Embryonic facial prominence (tissue), 1 donor: ENCODE measurements around the gene C12orf76.
"Not testable (repeated sequence)": the region's sequence is repeated elsewhere in the genome, so short reads cannot be mapped to it uniquely, and the experiment has no call there.

Experiments
- DNase-seq: peaks from one replicate; pipeline ENCODE4 v3.0.0-alpha.2; 2016; ENCODE audit errors: extremely low spot score

The C12orf76 gene

DNA sequence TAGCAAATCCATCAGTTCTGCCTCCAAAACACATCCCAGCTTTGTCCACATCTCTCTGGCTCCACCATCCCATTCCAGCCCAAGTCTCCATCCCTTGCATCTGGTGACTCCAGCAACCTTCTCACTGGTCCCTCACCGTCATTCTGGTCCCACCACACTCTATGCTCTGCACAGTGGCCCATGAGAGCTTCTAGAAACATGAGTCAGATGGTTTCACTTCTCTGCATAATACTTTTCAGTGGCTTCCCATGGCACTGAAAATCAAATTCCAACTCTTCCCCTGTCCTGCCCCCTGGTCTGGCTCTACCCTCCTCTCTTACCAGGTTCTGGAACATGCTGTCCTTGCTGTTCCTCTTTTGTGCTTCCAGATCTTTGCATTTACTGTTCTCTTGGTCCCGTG is 17.2 kb upstream of the C12orf76 start:
- no peak for DNase-seq

DNA sequence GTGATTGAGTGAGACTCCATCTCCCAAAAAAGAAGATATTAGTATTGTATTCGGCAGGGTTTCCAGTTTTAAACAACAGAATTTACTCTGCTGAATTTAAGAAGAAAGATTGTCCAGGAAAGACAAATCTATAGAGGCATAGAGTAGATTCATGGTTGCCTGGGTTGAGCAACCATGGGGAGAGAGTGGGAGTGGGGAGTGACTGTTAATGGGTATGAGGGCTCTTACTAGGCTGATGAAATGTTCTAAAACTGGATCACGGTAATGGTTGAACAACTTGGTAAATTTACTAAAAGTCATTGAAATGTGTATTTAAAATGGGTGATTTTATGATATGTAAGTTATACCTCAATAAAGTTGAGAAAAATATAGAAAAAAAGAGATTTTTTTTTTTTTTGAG is 13.9 kb upstream of the C12orf76 start:
- DNase-seq: no peak

DNA sequence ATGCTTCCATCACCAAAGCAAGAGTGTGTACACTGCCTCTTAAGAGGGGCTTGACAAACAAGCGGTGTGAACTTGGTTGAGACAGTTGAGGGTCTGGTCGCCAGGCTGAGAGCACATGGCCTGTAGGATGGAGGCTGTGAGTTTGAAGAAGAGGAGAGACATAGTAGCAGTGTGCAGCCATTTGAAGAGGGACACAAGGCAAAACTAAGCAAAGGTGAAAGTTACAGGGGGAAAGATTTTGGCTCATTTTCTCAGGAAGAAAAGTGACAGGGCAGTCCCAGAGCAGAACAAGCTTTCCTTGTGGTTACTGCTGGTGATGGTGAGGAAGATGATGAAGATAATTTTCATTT is 11.3 kb upstream of the C12orf76 start:
- no peak for DNase-seq

DNA sequence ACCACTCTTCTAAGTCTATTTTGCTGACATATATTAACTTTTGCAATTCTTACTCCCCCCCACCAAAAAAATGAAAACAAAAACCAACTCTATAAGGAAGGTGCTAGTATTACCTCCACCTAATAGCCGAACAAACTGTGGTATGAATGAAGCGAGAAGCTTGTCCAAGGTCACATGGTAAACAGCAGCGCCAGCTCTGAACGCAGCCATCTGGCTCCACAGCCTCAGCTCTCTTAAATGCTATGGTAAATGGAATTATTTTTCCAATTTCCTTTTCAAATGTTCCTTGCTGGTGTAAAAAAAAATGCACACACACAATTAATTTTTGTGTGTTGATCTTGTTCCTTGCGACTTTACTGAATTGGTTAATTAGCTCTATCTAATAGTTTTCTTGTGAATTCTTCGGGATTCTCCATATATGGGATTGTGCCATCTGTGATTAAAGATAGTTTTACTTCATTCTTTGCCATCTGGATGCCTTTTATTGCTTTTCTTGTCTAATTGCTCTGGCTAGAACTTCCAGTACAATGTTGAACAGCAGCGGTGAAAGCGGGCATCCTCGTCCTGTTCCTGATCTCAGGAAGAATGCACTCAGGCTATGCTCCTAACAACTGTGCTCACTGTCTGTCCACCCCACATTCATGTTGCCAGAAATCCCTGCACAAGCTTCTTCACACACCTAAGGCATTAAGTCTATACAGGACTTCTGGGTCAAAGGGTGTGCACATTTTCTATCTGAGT is 10.7 kb upstream of the C12orf76 start:
- no peak for DNase-seq

DNA sequence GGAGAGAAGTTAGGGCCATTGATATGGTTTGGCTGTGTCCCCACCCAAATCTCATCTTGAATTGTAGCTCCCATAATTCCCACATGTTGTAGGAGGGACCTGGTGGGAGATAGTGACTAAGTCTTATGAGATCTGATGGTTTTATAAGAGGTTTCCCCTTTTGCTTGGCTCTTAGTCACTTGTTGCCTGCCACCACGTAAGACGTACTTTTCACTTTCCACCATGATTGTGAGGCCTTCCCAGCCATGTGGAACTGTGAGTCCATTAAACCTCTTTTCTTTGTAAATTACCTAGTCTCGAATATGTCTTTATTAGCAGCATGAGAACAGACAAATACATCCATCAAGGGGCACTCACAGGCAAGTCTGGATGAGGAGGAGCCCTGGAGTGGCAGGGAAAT is 8.3 kb upstream of the C12orf76 start:
- DNase-seq: not testable (repeated sequence)

DNA sequence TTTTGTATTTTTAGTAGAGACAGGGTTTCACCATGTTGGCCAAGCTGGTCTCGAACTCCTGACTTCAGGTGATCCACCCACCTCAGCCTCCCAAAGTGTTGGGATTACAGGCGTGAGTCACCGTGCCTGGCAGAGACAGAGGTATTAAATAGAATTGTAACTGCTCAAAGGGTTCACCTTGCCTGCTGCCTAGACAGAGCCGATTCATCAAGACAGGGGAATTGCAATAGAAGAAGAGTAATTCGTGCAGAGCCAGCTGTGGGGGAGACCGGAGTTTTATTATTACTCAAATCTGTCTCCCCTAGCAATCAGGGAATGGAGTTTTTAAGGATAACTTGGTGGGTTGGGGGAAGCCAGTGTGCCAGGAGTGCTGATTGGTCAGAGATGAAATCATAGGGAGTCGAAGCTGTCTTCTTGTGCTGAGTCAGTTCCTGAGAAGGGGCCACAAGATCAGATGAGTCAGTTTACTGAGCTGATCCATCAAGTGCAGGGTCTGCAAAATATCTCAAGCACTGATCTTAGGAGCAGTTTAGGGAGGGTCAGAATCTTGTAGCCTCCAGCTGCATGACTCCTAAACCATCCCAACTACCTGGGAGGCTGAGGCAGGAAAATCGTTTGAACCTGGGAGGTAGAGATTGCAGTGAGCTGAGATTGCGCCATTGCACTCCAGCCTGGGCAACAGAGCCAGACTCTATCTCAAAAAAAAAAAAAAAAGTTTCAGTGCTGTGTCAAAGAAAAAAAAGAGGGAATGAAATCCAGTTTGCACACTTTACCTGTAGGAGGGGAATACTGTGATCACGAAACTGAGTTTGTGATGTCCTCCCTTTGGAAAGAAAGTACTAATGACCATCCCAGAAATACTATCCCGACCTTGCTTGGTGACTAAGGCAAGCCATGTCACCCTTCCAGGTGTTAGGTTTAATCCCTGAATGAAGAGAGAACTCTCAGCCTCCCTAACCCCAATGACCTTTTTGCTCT is 7.3 kb upstream of the C12orf76 start:
- not testable (repeated sequence) for DNase-seq

DNA sequence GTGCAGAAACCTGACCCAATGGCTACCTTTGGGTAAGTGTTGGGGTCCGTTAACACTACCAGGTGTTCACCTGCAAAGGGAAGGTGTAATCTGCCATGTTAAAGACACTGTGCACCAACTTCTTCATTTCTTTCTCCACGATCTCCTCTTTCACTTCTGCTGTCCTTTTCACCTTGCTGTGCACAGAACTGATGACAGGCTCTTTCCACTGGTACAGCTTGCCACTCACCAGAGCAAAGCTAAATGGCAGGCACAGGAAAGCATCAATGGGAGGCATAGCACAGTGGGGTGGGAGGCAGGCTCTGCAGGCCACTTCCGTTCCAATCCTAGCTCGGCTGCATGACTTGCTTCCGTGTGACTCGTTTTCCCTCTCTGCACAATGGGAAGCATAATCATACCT is 2.6 kb upstream of the C12orf76 start:
- no peak for DNase-seq

DNA sequence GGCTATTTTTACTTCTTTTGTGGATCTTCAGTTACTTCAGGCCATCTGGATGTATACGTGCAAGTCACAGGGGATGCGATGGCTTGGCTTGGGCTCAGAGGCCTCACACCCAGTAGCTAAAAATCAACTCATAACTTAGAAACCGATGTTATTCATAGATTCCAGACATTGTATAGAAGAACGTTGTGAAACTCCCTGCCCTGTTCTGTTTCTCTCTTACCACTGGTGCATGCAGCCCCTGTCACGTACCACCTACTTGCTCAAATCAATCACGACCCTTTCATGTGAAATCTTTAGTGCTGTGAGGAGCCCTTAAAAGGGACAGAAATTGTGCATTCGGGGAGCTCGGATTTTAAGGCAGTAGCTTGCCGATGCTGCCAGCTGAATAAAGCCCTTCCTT is 1.3 kb upstream of the C12orf76 start:
- not testable (repeated sequence) for DNase-seq

DNA sequence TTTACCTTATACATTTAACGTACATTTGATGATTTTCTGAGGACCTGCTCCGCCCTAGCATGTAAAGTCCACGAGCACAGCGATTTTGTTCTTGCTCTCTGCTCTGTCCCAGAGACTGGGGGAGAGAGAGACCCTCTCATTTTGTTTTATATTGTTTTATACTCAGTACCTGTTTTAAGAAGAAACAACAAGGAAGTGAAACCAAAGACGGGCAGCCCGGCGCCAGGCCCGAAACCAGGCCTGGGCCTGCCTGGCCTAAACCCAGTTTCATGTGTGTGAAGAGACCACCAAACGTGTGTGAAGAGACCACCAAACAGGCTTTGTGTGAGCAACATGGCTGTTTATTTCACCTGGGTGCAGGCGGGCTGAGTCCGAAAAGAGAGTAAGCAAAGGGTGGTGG is 712 bp upstream of the C12orf76 start:
- not testable (repeated sequence) for DNase-seq

DNA sequence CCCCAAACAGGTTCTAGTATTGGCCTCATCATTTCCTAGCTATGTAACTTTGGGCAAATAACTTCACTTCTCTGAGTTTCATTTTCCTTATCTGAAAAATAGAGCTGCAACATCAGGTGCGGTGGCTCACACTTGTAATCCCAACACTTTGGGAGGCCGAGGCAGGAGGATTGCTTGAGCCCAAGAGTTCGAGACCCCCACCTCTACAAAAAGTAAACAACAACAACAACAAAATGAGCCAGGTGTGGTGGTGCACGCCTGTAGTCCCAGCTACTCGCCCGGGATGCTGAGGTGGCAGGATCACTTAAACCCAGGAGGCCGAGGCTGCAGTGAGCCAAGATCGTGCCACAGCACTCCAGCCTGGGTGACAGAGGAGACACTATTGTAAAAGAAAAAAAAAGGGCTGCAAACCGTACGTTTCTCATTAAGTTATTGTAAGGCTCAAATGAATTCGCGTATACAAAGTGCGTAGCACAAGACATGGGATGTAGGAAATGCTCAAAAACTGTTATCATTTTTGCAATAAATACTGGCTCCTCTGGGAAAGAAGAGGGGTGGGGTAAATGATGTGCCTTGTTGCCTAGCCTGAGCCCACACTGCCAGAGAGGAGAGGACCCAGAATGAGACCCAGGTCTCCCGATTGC is 903 bp downstream of the C12orf76 start:
- no peak for DNase-seq

DNA sequence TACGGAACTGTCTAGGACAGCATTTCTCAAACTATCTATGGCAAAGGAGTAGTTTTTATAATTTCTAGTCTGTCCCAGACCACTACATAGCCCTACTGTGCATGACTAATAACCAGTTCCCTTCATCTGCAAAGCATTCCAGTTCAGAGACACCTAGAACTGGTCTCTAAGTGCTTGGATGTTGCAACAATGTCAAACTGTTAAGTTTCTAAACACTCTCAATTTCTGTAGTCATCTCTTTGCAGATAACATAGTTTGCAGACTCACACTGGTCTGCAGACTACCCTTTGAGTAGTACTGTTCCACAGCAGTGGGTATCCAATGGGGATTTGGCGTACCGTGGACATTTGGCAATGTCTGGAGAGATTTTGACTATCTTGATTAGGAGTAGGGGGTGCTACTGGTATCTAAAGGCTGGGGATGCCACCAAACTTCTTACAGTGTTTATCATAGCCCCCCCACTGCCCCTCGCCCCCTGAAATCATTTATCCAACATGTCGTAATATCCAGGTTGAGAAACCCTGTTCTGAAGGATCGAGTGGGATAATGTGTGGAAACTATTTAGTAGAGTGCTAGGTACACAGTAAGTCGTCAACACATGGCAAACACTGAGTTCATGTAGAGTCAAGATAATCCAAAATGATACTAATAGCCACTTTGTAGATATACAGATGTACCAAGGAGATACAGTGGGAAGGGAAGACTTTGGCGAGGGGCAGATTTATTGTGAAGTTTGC is 1.7 kb downstream of the C12orf76 start:
- DNase-seq: no peak

DNA sequence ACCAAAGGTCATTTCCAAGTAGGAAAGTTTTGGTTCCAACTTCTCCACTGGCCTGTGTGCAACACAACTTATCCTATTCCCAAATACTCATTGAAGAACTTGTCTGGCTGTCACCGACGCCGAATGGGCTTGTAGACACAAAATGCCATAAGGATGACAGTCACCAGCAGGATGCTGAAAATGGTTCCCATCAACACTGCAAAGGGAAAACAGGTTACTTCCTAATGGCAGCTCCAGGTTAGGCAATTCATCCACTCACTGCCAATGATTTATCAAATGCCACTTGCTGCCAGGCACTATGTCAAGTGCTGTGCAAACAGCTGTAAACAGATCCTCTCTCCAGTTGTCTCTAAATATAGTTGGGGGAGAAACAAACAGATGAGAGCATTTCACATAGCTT is 6.1 kb downstream of the C12orf76 start:
- no peak for DNase-seq

DNA sequence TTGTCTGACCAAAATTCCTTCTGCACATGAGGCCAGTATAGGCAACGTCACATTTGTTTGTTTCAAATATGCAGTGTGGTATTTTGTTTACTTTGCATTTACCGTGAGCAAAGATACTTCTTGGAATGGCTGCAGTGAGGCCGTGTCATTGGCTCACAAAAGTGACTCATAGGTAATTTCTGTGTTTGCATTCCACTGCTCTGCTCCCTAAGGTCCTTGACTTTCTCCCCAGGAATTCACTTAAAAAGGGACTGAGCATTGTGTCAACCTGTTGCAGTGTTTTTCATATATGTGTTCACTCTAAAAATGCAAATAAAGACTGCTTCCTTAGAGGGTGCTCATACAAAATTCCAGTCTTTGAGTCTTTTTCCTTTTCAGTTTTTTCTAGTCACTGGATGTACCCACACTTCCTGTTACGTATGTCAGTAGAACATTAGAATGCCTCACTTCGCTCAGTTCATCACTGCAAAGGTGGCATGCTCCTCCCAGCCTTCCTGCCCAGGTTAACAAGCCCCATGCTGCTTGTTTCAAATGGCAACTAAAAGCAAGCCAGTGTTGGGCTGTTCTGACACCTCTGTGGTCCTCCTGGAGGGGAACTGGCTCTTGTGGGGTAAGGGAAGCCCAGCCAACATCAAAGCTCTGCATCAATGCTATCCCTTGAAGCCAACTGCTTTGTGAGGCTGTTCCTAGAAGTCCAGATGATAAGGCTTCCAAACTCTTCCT is 9.1 kb downstream of the C12orf76 start:
- no peak for DNase-seq

DNA sequence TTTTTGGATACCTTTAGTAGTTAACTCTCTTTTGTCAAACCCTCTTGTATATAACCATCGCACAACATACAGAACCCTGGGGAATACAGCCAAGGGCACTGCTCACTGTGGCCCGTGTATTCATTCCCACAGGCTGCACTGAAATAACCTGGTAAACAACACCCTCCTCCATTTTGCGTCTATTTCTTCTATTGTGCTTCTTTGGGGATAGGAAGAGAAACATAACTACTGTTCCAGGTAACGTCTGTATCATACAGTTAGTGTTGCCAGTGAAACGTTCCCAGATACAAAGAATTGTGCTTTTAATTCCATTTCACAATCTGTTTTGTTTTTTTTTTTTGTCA is 9.6 kb downstream of the C12orf76 start:
- no peak for DNase-seq

DNA sequence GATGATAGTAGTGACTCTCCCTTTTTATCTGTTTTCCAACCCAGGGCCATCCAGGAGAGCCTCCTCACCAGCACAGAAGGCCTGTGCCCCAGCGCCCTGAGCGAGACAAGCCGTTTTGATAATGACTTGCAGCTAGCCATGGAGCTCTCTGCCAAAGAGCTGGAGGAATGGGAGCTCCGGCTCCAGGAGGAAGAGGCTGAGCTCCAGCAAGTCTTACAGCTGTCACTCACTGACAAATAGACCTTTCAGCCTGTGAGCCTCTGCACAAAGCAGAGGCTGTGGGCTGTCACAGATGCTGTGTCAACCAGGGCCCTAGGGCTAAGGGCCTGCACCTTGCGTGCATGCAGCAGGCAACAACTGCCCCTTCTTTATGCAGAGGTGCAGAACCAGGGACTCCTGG is 11.0 kb downstream of the C12orf76 start:
- no peak for DNase-seq

DNA sequence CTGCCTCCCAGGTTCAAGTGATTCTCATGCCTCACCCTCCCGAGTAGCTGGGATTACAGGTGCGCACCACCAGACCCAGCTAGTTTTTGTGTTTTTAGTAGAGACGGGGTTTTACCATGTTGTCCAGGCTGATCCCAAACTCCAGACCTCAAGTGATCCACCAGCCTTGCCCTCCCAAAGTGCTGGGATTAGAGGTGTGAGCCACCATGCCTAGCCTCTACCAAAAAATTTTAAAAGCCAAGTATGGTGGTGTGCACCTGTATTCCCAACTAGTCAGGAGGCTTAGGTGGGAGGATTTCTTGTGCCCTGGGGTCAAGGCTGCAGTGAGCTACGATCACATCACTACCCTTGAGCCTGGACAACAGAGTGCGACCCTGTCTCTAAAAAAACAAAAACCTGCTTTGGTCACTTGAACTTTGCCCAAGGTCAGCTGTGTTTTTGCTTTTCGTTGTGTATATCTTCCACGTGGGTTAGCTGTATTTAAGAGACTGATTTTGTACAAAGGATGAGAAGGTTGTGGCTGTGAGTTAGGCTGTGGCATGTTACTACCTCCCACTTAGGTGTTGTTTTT is 12.7 kb downstream of the C12orf76 start:
- DNase-seq: no peak

DNA sequence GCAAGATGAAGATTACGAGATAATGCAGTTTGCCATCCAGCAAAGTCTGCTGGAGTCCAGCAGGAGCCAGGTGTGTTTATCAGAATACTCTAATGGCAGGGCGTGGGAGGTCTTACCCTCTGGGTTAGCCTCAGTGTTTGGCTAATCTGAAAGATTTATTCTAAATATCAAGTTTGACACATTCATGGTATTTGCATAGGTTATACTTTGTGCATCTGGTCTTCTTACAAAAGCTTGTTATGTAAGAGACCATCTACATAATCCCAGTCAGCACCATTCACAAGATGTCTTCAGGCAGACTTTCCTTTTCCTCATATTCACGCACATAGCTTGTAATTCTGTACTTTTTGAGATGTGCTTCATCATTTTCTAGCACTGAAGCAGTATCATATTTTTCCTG is 14.4 kb downstream of the C12orf76 start:
- DNase-seq: no peak

DNA sequence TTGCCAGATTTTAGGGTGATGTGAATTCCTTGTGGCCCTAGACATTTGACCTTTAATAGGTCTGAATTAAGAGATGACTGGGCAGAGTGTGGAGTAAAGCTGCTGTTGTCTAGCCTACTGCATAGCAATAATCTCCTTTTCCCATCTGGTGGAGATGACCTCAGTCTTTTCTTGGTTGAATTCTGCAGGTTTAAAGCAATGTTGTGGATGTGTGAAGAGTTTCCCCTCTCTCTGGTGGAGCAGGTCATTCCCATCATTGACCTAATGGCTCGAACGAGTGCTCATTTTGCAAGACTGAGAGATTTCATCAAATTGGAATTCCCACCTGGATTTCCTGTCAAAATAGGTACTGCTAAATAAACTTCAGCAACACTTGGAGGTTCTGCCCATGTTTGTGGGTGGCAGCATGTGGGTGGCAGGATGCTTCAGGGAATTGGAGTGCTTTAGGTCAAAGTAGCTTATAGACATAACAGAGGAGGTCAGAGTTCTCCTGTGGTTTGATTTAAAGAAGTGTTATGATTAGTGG is 19.0 kb downstream of the C12orf76 start:
- no peak for DNase-seq

DNA sequence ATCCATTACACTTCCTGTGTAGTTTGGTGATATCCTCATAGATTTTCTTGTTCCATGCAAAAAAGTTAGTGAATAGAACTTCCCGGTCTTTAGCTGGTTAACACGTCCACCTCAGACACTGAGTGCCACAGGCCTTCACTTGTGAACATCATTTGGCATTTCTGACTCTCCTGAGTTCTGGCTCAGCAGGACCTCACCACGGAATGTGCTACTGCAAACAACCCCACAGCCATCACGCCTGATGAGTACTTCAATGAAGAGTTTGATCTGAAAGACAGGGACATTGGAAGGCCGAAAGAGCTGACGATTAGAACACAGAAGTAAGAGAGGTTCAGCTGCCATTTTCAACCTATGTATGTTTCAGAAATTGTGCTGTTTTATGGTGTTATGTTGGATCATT is 20.0 kb downstream of the C12orf76 start:
- no peak for DNase-seq

DNA sequence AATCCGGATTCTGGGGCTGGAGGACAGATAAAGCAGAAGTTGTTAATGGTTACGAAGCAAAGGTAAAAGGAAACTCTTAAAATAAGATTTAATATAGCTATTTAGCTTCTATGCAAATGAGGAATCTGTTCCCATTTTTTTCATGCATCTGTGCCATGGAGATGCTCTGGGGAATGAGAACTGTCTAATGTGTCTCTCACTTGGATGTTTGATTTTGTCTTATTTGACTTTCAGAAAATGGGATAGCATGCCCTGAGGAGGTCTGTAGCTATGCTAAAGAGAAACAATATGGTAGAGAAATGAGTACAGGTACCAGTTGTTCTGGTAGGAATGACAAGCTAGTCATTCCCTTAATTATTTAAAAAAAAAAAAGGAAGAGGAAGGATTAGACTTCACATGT is 24.3 kb downstream of the C12orf76 start:
- no peak for DNase-seq
